8988T (cell line): ENCODE measurements around the gene ORMDL3.
"Not testable (repeated sequence)": the region's sequence is repeated elsewhere in the genome, so short reads cannot be mapped to it uniquely, and the experiment has no call there.

Experiments used
- DNase-seq: peaks from one replicate; pipeline ENCODE4 v3.0.0; 2011

ORMDL3 gene

GRCh38 chr17:39923836-39924690 lies 3.3 kb downstream of the ORMDL3 start:
- no peak for DNase-seq

GRCh38 chr17:39923230-39923629 lies 4.2 kb downstream of the ORMDL3 start:
- DNase-seq = no peak

GRCh38 chr17:39922006-39922405 lies 5.4 kb downstream of the ORMDL3 start:
- DNase-seq = no peak

- no peak for DNase-seq
These were observed 6.1 kb downstream of the ORMDL3 start for GRCh38 chr17:39921323-39921722.

- DNase-seq = no peak
These were observed 6.9 kb downstream of the ORMDL3 start for GRCh38 chr17:39920218-39921210.

GRCh38 chr17:39919087-39919683 lies 8.2 kb downstream of the ORMDL3 start:
- DNase-seq = no peak

GRCh38 chr17:39916918-39917317 lies 10.5 kb downstream of the ORMDL3 start:
- no peak for DNase-seq

- DNase-seq = no peak
These were observed 11.8 kb downstream of the ORMDL3 start for GRCh38 chr17:39915559-39915958.

- DNase-seq = no peak
These were observed 13.4 kb downstream of the ORMDL3 start for GRCh38 chr17:39913989-39914388.

GRCh38 chr17:39908789-39909352 lies 18.5 kb downstream of the ORMDL3 start:
- no peak for DNase-seq

- no peak for DNase-seq
These were observed 22.5 kb downstream of the ORMDL3 start for GRCh38 chr17:39904990-39905288.

- no peak for DNase-seq
These were observed 24.1 kb downstream of the ORMDL3 start for GRCh38 chr17:39903158-39903884.

GRCh38 chr17:39902027-39902426 lies 25.4 kb downstream of the ORMDL3 start:
- not testable (repeated sequence) for DNase-seq

GRCh38 chr17:39899215-39899614 lies 28.2 kb downstream of the ORMDL3 start:
- DNase-seq = no peak

GRCh38 chr17:39898088-39898487 lies 29.3 kb downstream of the ORMDL3 start:
- no peak for DNase-seq

GRCh38 chr17:39894681-39895376 lies 32.6 kb downstream of the ORMDL3 start:
- DNase-seq = no peak

GRCh38 chr17:39889200-39889599 lies 38.2 kb downstream of the ORMDL3 start:
- DNase-seq = no peak

- DNase-seq = no peak
These were observed 40.3 kb downstream of the ORMDL3 start for GRCh38 chr17:39887078-39887477.

- DNase-seq = not testable (repeated sequence)
These were observed 41.3 kb downstream of the ORMDL3 start for GRCh38 chr17:39886102-39886501.

- no peak for DNase-seq
These were observed 54.6 kb downstream of the ORMDL3 start for GRCh38 chr17:39872751-39873150.

- no peak for DNase-seq
These were observed 55.6 kb downstream of the ORMDL3 start for GRCh38 chr17:39871801-39872200.
